HepG2 (cell line): ENCODE measurements around the gene SPHK2. TPM values are rescaled to one million over a fixed set of nuclear protein-coding genes. Genes with fewer than 3 reads are reported as not detected.

Experiments
- CAMTA2 ChIP-seq: sonication (generic); formaldehyde crosslinking; IDR thresholded peaks from 2 replicates; pipeline ENCODE4 v1.4.0; 2020; ENCODE audit warnings: mild to moderate bottlenecking, missing genetic modification reagents, borderline replicate concordance
- EZH2 ChIP-seq: conservative IDR thresholded peaks from 2 replicates; pipeline ENCODE4 v1.6.1; 2012; ENCODE audit warnings: mild to moderate bottlenecking, low read depth, low read length, moderate library complexity
- HDAC6 ChIP-seq: fragments of 200-600 bp; sonication (generic); IDR thresholded peaks from 2 replicates; pipeline ENCODE4 v1.7.0; 2017; ENCODE audit warnings: mild to moderate bottlenecking, antibody characterized with exemption, low read length, low read depth
- HMG20B ChIP-seq: conservative IDR thresholded peaks from 2 replicates; pipeline ENCODE4 v1.6.1; 2016; ENCODE audit warnings: missing genetic modification reagents, missing compliant biosample characterization
- KAT8 ChIP-seq: IDR thresholded peaks from 2 replicates; pipeline ENCODE4 v1.6.1; 2016; ENCODE audit warnings: missing genetic modification reagents, missing compliant biosample characterization
- NFE2 ChIP-seq: sonication (generic); formaldehyde crosslinking; IDR thresholded peaks from 2 replicates; pipeline ENCODE4 v1.4.0; 2020; ENCODE audit warnings: missing genetic modification reagents
- REXO4 ChIP-seq: sonication (generic); formaldehyde crosslinking; IDR thresholded peaks from 2 replicates; pipeline ENCODE4 v1.8.0; 2022; ENCODE audit warnings: missing genetic modification reagents, mild to moderate bottlenecking, borderline replicate concordance
- SRSF1 ChIP-seq: fragments of 200-400 bp; formaldehyde crosslinking; optimal IDR thresholded peaks from 2 replicates; pipeline ENCODE3; 2017; ENCODE audit warnings: mild to moderate bottlenecking, low read depth, low read length, moderate library complexity
- SRY ChIP-seq: sonication (generic); formaldehyde crosslinking; IDR thresholded peaks from 2 replicates; pipeline ENCODE4 v1.8.0; 2022; ENCODE audit warnings: mild to moderate bottlenecking, missing genetic modification reagents
- TFDP1 ChIP-seq: IDR thresholded peaks from 2 replicates; pipeline ENCODE4 v1.6.1; 2016; ENCODE audit warnings: missing compliant biosample characterization, missing genetic modification reagents, borderline replicate concordance
- YEATS2 ChIP-seq: sonication (generic); formaldehyde crosslinking; IDR thresholded peaks from 2 replicates; pipeline ENCODE4 v1.4.0; 2020; ENCODE audit warnings: missing genetic modification reagents, borderline replicate concordance
- ZNF143 ChIP-seq: sonication (generic); formaldehyde crosslinking; IDR thresholded peaks from 2 replicates; pipeline ENCODE4 v1.4.0; 2020; ENCODE audit warnings: missing genetic modification reagents
- ZNF460 ChIP-seq: sonication (generic); formaldehyde crosslinking; IDR thresholded peaks from 2 replicates; pipeline ENCODE4 v1.5.1; 2020; ENCODE audit warnings: missing genetic modification reagents, mild to moderate bottlenecking, borderline replicate concordance
- polyA plus RNA-seq, 8 experiments: library from polyadenylated mRNA; depleted of rRNA in 3 of 8; stranded (reverse) in 7 of 8; unstranded in 1 of 8; fragments of >200 nt; fragmentation: Illumina TruSeq in 4 of 8; extraction: Trizol in 4 of 8; gene quantifications; 2 replicates each; pipeline versions ENCODE4 v1.2.1 to v1.2.3, GENCODE V29; 2011 to 2016; ENCODE audit warnings: low read depth in 4 of 8, missing spikeins in 1 of 8, mixed read lengths in 1 of 8; ENCODE audit not compliant: insufficient read depth in 1 of 8
- total RNA-seq, 5 experiments: library from RNA; depleted of rRNA; stranded (reverse); fragments of >200 nt; fragmentation: Illumina TruSeq; extraction: Trizol; gene quantifications; 2 replicates each; pipeline ENCODE4 v1.2.3, GENCODE V29; 2016; ENCODE audit warnings: low read depth in 1 of 5
- TF ChIP-seq, protein P1 (sequence below): IDR thresholded peaks from 2 replicates; pipeline ENCODE4 v1.6.1; 2016; ENCODE audit warnings: mild to moderate bottlenecking
- TF ChIP-seq, protein P2 (sequence below): sonication (generic); formaldehyde crosslinking; IDR thresholded peaks from 2 replicates; pipeline ENCODE4 v1.4.0; 2020; ENCODE audit warnings: missing genetic modification reagents, borderline replicate concordance
- TF ChIP-seq, protein P3 (sequence below), 2 experiments: sonication (generic) in 1 of 2; formaldehyde crosslinking in 1 of 2; IDR thresholded peaks; 2 replicates each; pipeline versions ENCODE4 v1.6.1 to v1.9.0; 2014 to 2022; ENCODE audit warnings: antibody characterized with exemption in 1 of 2, borderline replicate concordance in 1 of 2, inconsistent platforms in 1 of 2, low read depth in 1 of 2, missing genetic modification reagents in 1 of 2

SPHK2 gene
- total and polyA plus RNA-seq, 2 of the 13 experiments (the other 11 are each of a cell fraction or from before 2014, with no cell fraction given) = 2.9 to 14.4 TPM

DNA sequence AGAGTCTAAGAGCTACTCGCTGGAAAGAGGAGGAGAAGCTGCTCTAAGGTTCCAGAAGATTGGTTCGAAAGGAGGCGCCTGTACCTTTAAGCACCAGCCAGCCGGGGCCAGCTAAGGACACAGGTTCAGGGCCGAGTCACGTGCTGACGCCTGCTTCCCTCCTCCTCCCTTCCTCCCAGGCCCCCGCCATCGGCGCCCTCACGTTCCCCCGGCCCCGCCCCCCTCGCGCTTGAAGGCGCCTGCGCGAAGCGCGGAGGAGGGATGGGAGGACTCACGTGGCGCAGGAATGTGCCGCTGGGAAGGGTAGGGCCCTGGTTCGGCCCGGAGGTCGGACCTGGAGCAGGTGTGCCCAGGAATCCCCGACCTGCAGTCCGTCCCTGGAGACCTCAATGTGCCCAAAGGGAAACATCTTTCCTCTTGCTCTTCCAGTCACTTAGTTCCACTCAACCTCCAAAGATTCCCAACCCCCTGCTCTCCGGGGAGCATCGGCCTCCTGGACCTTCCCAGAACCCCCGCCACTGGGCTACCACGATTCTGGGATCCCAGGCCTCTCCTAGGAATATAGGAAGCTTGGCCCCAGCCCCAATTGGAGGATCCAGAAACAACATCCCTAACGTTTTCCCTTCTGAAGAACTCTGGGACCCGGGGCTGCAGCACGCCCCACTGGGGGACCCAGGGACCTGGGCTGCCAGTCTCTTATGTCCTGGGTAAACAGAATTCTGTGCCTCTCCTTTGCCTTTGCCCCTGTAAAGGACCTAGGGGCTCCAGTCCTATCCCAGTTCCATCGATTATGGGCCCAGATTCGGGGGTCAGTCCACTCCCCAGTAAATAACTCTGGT is 15.3 kb downstream of the SPHK2 start (continued):
- TF ChIP-seq HDAC6 = no peak
- no peak for TF ChIP-seq SRSF1
- TF ChIP-seq SRY = no peak
- TF ChIP-seq ZNF460 (CRISPR knock-in tag) = no peak
- peak; percentile 92 for TF ChIP-seq TFDP1 (CRISPR knock-in tag)
- TF ChIP-seq YEATS2 (CRISPR knock-in tag) = peak; percentile 48; the same call in 1 of the 2 replicates
- TF ChIP-seq HMG20B (CRISPR knock-in tag) = no peak
- TF ChIP-seq REXO4 (CRISPR knock-in tag) = no peak
- no peak for TF ChIP-seq CAMTA2 (CRISPR knock-in tag)
- TF ChIP-seq, protein P1, sequence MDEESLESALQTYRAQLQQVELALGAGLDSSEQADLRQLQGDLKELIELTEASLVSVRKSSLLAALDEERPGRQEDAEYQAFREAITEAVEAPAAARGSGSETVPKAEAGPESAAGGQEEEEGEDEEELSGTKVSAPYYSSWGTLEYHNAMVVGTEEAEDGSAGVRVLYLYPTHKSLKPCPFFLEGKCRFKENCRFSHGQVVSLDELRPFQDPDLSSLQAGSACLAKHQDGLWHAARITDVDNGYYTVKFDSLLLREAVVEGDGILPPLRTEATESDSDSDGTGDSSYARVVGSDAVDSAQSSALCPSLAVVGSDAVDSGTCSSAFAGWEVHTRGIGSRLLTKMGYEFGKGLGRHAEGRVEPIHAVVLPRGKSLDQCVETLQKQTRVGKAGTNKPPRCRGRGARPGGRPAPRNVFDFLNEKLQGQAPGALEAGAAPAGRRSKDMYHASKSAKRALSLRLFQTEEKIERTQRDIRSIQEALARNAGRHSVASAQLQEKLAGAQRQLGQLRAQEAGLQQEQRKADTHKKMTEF (CRISPR knock-in tag) = peak; percentile 72
- peak; percentile 42; the same call in 1 of the 2 replicates for TF ChIP-seq ZNF143 (CRISPR knock-in tag)
- peak; percentile 78 for TF ChIP-seq KAT8 (CRISPR knock-in tag)
- TF ChIP-seq, protein P2, sequence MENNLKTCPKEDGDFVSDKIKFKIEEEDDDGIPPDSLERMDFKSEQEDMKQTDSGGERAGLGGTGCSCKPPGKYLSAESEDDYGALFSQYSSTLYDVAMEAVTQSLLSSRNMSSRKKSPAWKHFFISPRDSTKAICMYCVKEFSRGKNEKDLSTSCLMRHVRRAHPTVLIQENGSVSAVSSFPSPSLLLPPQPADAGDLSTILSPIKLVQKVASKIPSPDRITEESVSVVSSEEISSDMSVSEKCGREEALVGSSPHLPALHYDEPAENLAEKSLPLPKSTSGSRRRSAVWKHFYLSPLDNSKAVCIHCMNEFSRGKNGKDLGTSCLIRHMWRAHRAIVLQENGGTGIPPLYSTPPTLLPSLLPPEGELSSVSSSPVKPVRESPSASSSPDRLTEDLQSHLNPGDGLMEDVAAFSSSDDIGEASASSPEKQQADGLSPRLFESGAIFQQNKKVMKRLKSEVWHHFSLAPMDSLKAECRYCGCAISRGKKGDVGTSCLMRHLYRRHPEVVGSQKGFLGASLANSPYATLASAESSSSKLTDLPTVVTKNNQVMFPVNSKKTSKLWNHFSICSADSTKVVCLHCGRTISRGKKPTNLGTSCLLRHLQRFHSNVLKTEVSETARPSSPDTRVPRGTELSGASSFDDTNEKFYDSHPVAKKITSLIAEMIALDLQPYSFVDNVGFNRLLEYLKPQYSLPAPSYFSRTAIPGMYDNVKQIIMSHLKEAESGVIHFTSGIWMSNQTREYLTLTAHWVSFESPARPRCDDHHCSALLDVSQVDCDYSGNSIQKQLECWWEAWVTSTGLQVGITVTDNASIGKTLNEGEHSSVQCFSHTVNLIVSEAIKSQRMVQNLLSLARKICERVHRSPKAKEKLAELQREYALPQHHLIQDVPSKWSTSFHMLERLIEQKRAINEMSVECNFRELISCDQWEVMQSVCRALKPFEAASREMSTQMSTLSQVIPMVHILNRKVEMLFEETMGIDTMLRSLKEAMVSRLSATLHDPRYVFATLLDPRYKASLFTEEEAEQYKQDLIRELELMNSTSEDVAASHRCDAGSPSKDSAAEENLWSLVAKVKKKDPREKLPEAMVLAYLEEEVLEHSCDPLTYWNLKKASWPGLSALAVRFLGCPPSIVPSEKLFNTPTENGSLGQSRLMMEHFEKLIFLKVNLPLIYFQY (CRISPR knock-in tag) = peak; percentile 94
- TF ChIP-seq EZH2 = no peak
- TF ChIP-seq, protein P3, sequence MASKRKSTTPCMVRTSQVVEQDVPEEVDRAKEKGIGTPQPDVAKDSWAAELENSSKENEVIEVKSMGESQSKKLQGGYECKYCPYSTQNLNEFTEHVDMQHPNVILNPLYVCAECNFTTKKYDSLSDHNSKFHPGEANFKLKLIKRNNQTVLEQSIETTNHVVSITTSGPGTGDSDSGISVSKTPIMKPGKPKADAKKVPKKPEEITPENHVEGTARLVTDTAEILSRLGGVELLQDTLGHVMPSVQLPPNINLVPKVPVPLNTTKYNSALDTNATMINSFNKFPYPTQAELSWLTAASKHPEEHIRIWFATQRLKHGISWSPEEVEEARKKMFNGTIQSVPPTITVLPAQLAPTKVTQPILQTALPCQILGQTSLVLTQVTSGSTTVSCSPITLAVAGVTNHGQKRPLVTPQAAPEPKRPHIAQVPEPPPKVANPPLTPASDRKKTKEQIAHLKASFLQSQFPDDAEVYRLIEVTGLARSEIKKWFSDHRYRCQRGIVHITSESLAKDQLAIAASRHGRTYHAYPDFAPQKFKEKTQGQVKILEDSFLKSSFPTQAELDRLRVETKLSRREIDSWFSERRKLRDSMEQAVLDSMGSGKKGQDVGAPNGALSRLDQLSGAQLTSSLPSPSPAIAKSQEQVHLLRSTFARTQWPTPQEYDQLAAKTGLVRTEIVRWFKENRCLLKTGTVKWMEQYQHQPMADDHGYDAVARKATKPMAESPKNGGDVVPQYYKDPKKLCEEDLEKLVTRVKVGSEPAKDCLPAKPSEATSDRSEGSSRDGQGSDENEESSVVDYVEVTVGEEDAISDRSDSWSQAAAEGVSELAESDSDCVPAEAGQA (IDR thresholded peaks at IDR 0.05; ENCODE audit: low read depth) = no peak
- TF ChIP-seq, protein P3 (CRISPR knock-in tag; IDR thresholded peaks at IDR 0.05; ENCODE audit: borderline replicate concordance) = no peak
- TF ChIP-seq NFE2 (CRISPR knock-in tag) = no peak
